ENCODE data around the gene SPEN. TPM values are rescaled to one million over a fixed set of nuclear protein-coding genes. Genes with fewer than 3 reads are reported as not detected.

Gene SPEN
- total and polyA plus RNA-seq, 9 of the 15 experiments (the other 6 are each of a cell fraction or from before 2014, with no cell fraction given), result 5.7 to 87.5 (median 27.2) TPM

- TF ChIP-seq ZBTB49 (CRISPR knock-in tag; IDR thresholded peaks at IDR 0.05; ENCODE audit: borderline replicate concordance), result peak; percentile 83; the same call in 1 of the 2 replicates
- TF ChIP-seq PHTF2 (CRISPR knock-in tag; IDR thresholded peaks at IDR 0.05), result no peak
- TF ChIP-seq KDM1A (IDR thresholded peaks at IDR 0.05), result no peak
- no peak for TF ChIP-seq PRMT5 (CRISPR knock-in tag; IDR thresholded peaks at IDR 0.05)
- no peak for TF ChIP-seq PYGO2 (tag; IDR thresholded peaks at IDR 0.05)
- no peak for TF ChIP-seq ARID1B (IDR thresholded peaks at IDR 0.05)
- no peak for TF ChIP-seq GTF2B (IDR thresholded peaks at IDR 0.05; ENCODE audit: extremely low read depth, insufficient read length)
- no peak for TF ChIP-seq PCBP1 (IDR thresholded peaks at IDR 0.05; ENCODE audit: low read depth, low read length, poor library complexity, severe bottlenecking)
- TF ChIP-seq ZBTB9 (CRISPR knock-in tag; IDR thresholded peaks at IDR 0.05), result peak; percentile 50; the same call in 1 of the 2 replicates
- TF ChIP-seq FOXJ3 (CRISPR knock-in tag; IDR thresholded peaks at IDR 0.05), result no peak; the same call in 1 of the 2 replicates
- TF ChIP-seq KLF6 (CRISPR knock-in tag; IDR thresholded peaks at IDR 0.05; ENCODE audit: borderline replicate concordance), result no peak
- no peak for TF ChIP-seq ZNF586 (CRISPR knock-in tag; conservative IDR thresholded peaks at IDR 0.05)
- TF ChIP-seq ZMIZ1 (IDR thresholded peaks at IDR 0.05; ENCODE audit: low read depth in 2 of 2, low read length in 2 of 2), result no peak
- TF ChIP-seq HIVEP1 (CRISPR knock-in tag; IDR thresholded peaks at IDR 0.05), result no peak
- no peak; the same call in 1 of the 2 replicates for TF ChIP-seq MTA3 (IDR thresholded peaks at IDR 0.05; ENCODE audit: borderline replicate concordance)
- peak; percentile 30; the same call in 1 of the 2 replicates for TF ChIP-seq TARDBP (IDR thresholded peaks at IDR 0.05)
- TF ChIP-seq NEUROD1 (IDR thresholded peaks at IDR 0.05; ENCODE audit: borderline replicate concordance, low read depth, low read length, partially characterized antibody), result no peak
- TF ChIP-seq SAP30 (IDR thresholded peaks at IDR 0.05; ENCODE audit: borderline replicate concordance, insufficient read depth, low read depth, low read length, poor library complexity, severe bottlenecking), result no peak
Measured at GRCh38 chr1:15848929-15849774, 1.6 kb downstream of the SPEN start (continued).

Data from K562 (cell line).